Rectal smooth muscle tissue (tissue), 1 donor: ENCODE results near the gene AGBL4.

Source experiments
- H3K27ac ChIP-seq: one replicate; pipeline ENCODE4 v1.7.0; 2013; ENCODE audit warnings: low read depth, low read length, inconsistent platforms
- H3K27me3 ChIP-seq: one replicate; pipeline ENCODE4 v1.7.0; 2013; ENCODE audit warnings: low read length; ENCODE audit not compliant: control insufficient read depth, insufficient read depth
- H3K36me3 ChIP-seq: one replicate; pipeline ENCODE4 v1.7.0; 2013; ENCODE audit warnings: low read length; ENCODE audit not compliant: control insufficient read depth, insufficient read depth
- H3K4me1 ChIP-seq: one replicate; pipeline ENCODE4 v1.7.0; 2013; ENCODE audit warnings: low read length; ENCODE audit not compliant: control insufficient read depth, insufficient read depth
- H3K4me3 ChIP-seq: one replicate; pipeline ENCODE4 v1.7.0; 2013; ENCODE audit warnings: low read length
- H3K9ac ChIP-seq: one replicate; pipeline ENCODE4 v1.7.0; 2013; ENCODE audit warnings: low read length

Gene AGBL4

DNA sequence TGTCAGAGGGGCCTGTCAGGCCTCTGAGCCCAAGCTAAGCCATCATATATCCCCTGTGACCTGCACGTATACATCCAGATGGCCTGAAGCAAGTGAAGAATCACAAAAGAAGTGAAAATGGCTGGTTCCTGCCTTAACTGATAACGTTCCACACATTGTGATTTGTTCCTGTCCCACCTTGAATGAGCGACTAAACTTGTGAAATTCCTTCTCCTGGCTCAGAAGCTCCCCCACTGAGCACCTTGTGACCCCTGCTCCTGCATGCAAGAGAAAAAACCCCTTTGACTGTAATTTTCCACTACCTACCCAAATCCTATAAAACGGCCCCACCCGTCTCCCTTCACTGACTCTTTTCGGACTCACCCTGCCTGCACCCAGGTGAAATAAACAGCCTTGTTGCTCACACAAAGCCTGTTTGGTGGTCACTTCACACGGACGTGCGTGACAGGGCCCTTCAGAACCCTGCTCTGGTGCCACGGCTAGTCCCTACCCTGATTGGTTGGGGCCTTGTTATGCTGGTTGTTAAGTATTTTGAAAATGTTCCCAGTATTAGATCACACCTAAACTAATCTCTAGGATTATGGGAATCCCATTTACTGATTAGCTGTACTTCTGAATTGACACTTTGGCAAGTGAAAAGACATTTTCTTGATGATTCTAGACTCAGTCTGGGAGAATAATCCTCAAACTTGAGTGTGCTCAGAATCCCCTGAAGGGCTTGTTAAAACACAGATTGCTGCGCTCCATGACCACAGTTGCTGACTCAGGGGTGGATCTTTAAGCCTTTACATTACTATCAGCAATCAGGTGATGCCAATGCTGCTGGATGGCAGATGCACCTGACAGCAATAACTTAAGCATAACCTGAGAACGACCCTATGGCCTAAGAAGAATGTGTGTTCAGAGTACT lies 1523.0 kb downstream of the AGBL4 start:
- Histone ChIP-seq H3K4me3 (no peak overlapping the region), H3K4me1 (no peaks in the 10 kb centered on the region), H3K27ac (no peak overlapping the region)

DNA sequence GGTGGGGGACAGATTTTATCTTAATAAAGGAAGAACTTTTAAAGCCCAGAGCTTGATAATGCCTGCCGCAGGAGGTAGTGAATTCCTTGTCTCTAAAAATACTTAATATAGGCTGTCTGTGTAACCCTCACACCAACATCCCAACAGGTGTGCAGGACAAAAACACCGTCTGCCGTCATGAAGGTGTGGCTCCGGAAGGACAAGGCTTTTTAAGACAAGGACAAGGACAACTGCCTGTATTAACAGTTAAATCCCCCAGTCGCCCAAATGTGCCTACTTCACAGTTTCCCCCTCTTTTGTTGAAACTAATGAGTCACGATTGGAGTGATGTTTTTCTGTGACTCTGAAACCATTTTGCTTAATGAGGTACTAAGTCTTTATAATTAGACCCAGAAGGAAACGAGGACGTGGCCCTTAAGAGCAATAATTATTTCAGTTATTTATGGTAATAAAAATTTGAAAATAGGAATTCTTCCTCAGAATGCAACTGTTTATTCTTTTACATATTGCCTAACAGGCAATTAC lies 1524.5 kb downstream of the AGBL4 start:
- no peak overlapping the region for H3K9ac ChIP-seq
- H3K27ac ChIP-seq: no peak overlapping the region
- no peak overlapping the region for H3K4me3 ChIP-seq
- no peaks in the 10 kb centered on the region for H3K27me3 ChIP-seq
- no peaks in the 10 kb centered on the region for H3K36me3 ChIP-seq
- no peaks in the 10 kb centered on the region for H3K4me1 ChIP-seq

More for the DNA sequence above, 1523.0 kb downstream of the AGBL4 start:
- H3K9ac ChIP-seq: no peak overlapping the region
- no peaks in the 10 kb centered on the region for H3K36me3 ChIP-seq
- no peaks in the 10 kb centered on the region for H3K27me3 ChIP-seq

DNA sequence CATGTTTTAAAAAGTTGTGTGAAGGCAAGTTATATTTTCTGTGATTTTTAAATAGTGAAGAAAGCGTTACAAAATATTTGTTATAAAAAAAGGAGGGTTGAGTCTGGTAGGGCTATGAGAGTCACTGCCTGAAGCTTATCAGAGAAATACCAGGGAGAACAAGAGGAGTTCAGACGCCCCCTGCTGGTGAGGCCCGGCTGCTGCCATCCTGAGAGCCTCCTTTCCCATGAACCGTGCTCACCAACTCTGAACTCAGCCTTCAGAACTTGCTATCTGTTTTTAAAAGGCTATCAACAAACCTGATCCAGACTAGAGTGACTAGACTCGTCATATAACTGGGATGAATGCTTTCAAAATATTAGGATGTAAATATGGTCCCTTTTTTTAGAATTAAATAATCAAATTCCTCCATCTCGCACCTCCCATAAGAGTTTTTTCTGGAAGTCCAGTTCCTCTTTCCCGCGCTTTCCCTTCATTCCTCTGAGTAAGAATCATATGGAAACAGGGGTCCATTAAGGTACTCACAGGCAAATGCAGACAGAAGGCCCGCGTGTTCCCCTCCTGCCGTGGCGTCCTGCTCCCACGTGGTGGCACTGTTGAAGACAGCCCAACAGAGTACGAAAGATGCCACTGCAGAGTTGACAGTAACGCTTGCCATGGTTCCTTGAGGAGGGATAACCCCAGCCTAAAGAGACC lies 1525.5 kb downstream of the AGBL4 start:
- no peaks in the 10 kb centered on the region for H3K27me3 ChIP-seq
- H3K4me3 ChIP-seq: no peak overlapping the region
- H3K4me1 ChIP-seq: peaks cover 4% of the 10 kb centered on the region
- no peaks in the 10 kb centered on the region for H3K36me3 ChIP-seq
- no peak overlapping the region for H3K9ac ChIP-seq
- no peak overlapping the region for H3K27ac ChIP-seq

DNA sequence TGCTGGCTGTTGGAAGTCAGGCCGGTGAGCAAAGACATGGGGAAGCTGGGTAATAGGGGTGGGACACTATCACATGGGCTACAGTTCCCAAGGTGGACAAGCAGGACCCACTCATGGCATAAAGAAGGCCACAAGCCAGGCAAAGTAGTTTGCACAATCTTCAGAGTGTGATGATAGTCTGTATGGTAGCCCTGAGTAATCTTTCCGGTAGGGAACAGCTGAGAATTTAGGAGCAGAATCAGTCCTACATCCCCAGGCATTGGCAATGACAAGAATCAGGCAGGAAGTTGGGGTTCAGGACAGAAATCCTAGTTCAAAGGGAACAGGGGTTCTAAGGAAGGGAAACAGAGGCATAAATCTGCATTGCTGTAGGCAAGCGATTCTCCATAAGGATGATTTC lies 1527.8 kb downstream of the AGBL4 start:
- Histone ChIP-seq H3K4me3 (no peak overlapping the region), H3K4me1 (peaks cover 6% of the 10 kb centered on the region), H3K9ac (no peak overlapping the region), H3K27me3 (no peaks in the 10 kb centered on the region), H3K36me3 (no peaks in the 10 kb centered on the region), H3K27ac (no peak overlapping the region)

GRCh38 chr1:48495166-48495565 lies 1528.6 kb downstream of the AGBL4 start:
- no peak overlapping the region for H3K27ac ChIP-seq
- no peak overlapping the region for H3K9ac ChIP-seq
- H3K4me1 ChIP-seq: peaks cover 6% of the 10 kb centered on the region
- H3K36me3 ChIP-seq: no peaks in the 10 kb centered on the region
- no peaks in the 10 kb centered on the region for H3K27me3 ChIP-seq
- no peak overlapping the region for H3K4me3 ChIP-seq

GRCh38 chr1:48493970-48494769 lies 1529.6 kb downstream of the AGBL4 start:
- Histone ChIP-seq H3K4me1 (peaks cover 6% of the 10 kb centered on the region), H3K36me3 (no peaks in the 10 kb centered on the region), H3K9ac (no peak overlapping the region), H3K4me3 (no peak overlapping the region), H3K27me3 (no peaks in the 10 kb centered on the region), H3K27ac (peak overlapping the region; percentile 66)

GRCh38 chr1:48493041-48493440 lies 1530.7 kb downstream of the AGBL4 start:
- H3K27ac ChIP-seq: no peak overlapping the region
- H3K36me3 ChIP-seq: no peaks in the 10 kb centered on the region
- no peaks in the 10 kb centered on the region for H3K27me3 ChIP-seq
- H3K4me3 ChIP-seq: no peak overlapping the region
- H3K4me1 ChIP-seq: peaks cover 6% of the 10 kb centered on the region
- no peak overlapping the region for H3K9ac ChIP-seq

DNA sequence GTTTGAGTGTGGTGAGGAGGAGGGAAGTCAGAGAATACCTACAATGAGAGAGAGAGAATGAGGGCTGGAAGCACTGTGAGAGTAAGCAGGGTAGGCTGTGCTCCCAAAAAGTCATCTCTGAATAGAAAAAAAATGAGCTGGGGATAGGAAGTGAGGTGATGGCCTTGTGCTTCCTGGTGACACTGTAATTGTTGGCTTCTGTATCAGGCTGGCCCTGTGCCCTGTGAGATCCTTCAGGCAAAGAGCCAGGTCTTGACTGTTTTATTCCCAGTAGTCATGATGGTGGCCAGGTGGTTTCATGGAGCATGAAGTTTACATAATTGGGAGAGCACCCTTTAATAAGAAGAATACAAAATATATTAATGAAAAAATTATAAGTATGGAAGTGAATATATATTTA lies 1531.4 kb downstream of the AGBL4 start:
- H3K9ac ChIP-seq: no peak overlapping the region
- peaks cover 6% of the 10 kb centered on the region for H3K4me1 ChIP-seq
- no peak overlapping the region for H3K27ac ChIP-seq
- no peak overlapping the region for H3K4me3 ChIP-seq
- H3K36me3 ChIP-seq: no peaks in the 10 kb centered on the region
- H3K27me3 ChIP-seq: no peaks in the 10 kb centered on the region

- no peak overlapping the region for H3K27ac ChIP-seq
- H3K9ac ChIP-seq: no peak overlapping the region
- no peaks in the 10 kb centered on the region for H3K27me3 ChIP-seq
- H3K36me3 ChIP-seq: no peaks in the 10 kb centered on the region
- peaks cover 3% of the 10 kb centered on the region for H3K4me1 ChIP-seq
- no peak overlapping the region for H3K4me3 ChIP-seq
Measured at GRCh38 chr1:48488721-48489120, 1535.0 kb downstream of the AGBL4 start.
